Hair follicle dermal papilla cell (primary cell): ENCODE measurements around the gene SPOCK2. TPM values are rescaled to one million over a fixed set of nuclear protein-coding genes. Genes with fewer than 3 reads are reported as not detected.

ENCODE experiments used
- total RNA-seq: library from RNA; depleted of rRNA; stranded (reverse); fragments of >200 nt; gene quantifications from 2 replicates; pipeline ENCODE4 v1.2.3, GENCODE V29; 2012

SPOCK2 gene, protein sequence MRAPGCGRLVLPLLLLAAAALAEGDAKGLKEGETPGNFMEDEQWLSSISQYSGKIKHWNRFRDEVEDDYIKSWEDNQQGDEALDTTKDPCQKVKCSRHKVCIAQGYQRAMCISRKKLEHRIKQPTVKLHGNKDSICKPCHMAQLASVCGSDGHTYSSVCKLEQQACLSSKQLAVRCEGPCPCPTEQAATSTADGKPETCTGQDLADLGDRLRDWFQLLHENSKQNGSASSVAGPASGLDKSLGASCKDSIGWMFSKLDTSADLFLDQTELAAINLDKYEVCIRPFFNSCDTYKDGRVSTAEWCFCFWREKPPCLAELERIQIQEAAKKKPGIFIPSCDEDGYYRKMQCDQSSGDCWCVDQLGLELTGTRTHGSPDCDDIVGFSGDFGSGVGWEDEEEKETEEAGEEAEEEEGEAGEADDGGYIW
- total RNA-seq = 0.16 and 0.24 TPM in 2 replicates

GRCh38 chr10:72087969-72088888 is at the start of gene SPOCK2:
TSS of gene SPOCK2 (minus strand) at chr10:72088551. CDS start at chr10:72088328, 223 bp downstream.

Other genes starting within 250 kb of the SPOCK2 start
- 758 and 826 TPM in 2 replicates for gene PSAP, start 237.3 kb downstream of the SPOCK2 start, total RNA-seq
- gene CHST3, start 124.2 kb downstream of the SPOCK2 start, total RNA-seq = 52.9 and 55.5 TPM in 2 replicates
- gene ANAPC16, start 127.5 kb upstream of the SPOCK2 start, total RNA-seq = 41.2 and 50.5 TPM in 2 replicates
- gene ASCC1, start 127.7 kb upstream of the SPOCK2 start, total RNA-seq = 33.8 TPM in 2 replicates
- gene DDIT4, start 185.4 kb upstream of the SPOCK2 start, total RNA-seq = 133 and 136 TPM in 2 replicates